ENCODE results near the gene RNASE13. TPM values are rescaled to one million over a fixed set of nuclear protein-coding genes. Genes with fewer than 3 reads are reported as not detected.

The RNASE13 gene
- total RNA-seq, 2 experiments from 2014 or later: not detected

- intact Hi-C loops (cut with micrococcal nuclease; ENCODE audit: unreplicated experiment): no loop called here
- H3K79me2 ChIP-seq (ENCODE audit: insufficient read depth, low read depth, low read length): no peaks in the 10 kb centered on the region
- ChIA-PET CTCF (ENCODE audit: unreplicated experiment) (no interaction called here), POLR2A (interaction anchor here (0.6 kb wide), 1 partner anchor 1169 kb away, joined by 3 read pairs; no protein-coding TSS in a partner anchor)
- no peak overlapping the region for H3K4me3 ChIP-seq (ENCODE audit: low read depth, low read length, poor library complexity, severe bottlenecking)
- TF ChIP-seq EZH2phosphoT487 (IDR thresholded peaks at IDR 0.05; ENCODE audit: borderline replicate concordance, low read depth, low read length) (no peak), CTCF (conservative IDR thresholded peaks at IDR 0.05; ENCODE audit: low read length) (no peak)
- H2AFZ ChIP-seq (ENCODE audit: low read length): no peak overlapping the region
- no peaks in the 10 kb centered on the region for H3K9me2 ChIP-seq (ENCODE audit: insufficient read depth, low read length)
- no TSS peak for BruUV-seq (replicated peaks)
- no peak for DNase-seq (ENCODE audit: low spot score)
- H3K36me3 ChIP-seq (ENCODE audit: insufficient read depth, low read length): no peaks in the 10 kb centered on the region
- no peak overlapping the region for H3K4me2 ChIP-seq (ENCODE audit: low read length)
- no peak overlapping the region for H3K27ac ChIP-seq (ENCODE audit: low read depth, low read length, poor library complexity, severe bottlenecking)
- H3K4me1 ChIP-seq (ENCODE audit: insufficient read depth, low read length, poor library complexity, severe bottlenecking): no peaks in the 10 kb centered on the region
- no peaks in the 10 kb centered on the region for H4K20me1 ChIP-seq (ENCODE audit: insufficient read depth, low read length)
- no peaks in the 10 kb centered on the region for H3K9me3 ChIP-seq (ENCODE audit: low read length)
Measured at GRCh38 chr14:21018286-21018685, 16.3 kb downstream of the RNASE13 start.

DNA sequence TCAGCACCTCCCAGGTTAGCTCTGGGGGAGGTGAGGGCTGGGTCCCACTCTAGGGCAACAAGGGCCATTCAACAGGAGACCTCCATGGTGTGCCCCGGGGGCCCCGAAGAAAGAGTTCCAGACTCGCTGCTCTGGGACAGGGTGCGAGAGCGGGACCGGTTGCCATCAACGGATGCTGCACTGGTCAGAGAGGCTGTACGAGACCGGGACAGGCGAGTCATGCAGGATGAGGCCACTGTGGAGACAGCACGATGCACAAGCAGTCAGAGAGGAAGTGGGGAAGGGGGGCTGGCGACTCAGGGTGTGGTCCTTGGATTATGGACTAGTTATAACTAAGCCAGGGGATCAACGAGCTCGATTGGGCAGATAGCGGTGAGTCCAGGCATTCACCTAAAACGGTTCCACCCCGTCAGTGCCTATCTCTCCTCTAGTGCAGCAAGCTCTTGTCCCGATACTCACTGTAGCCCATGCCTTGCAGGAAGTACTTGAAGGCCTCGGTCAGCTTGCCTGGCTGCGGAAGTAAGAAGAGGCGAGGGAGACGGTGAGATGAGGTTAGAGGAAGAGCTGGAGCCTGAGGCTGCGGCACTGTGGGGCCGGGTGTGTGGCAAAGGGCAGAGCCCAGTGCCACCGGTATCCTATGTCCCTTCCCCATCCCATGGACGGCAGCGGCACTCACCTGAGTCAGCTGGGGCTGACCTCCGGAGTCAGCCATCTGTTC, 16.9 kb downstream of the RNASE13 start:
- ChIA-PET CTCF (ENCODE audit: unreplicated experiment) (no interaction called here), POLR2A (interaction anchor here (0.6 kb wide), 1 partner anchor 1169 kb away, joined by 3 read pairs; no protein-coding TSS in a partner anchor)
- H3K36me3 ChIP-seq (ENCODE audit: insufficient read depth, low read length): no peaks in the 10 kb centered on the region
- H2AFZ ChIP-seq (ENCODE audit: low read length): no peak overlapping the region
- no peak overlapping the region for H3K4me2 ChIP-seq (ENCODE audit: low read length)
- no peaks in the 10 kb centered on the region for H3K9me3 ChIP-seq (ENCODE audit: low read length)
- no peaks in the 10 kb centered on the region for H3K9me2 ChIP-seq (ENCODE audit: insufficient read depth, low read length)
- H3K4me1 ChIP-seq (ENCODE audit: insufficient read depth, low read length, poor library complexity, severe bottlenecking): no peaks in the 10 kb centered on the region
- intact Hi-C loops (cut with micrococcal nuclease; ENCODE audit: unreplicated experiment): no loop called here
- no peak for TF ChIP-seq EZH2phosphoT487 (IDR thresholded peaks at IDR 0.05; ENCODE audit: borderline replicate concordance, low read depth, low read length)
- no peak for TF ChIP-seq CTCF (conservative IDR thresholded peaks at IDR 0.05; ENCODE audit: low read length)
- no peak overlapping the region for H3K27ac ChIP-seq (ENCODE audit: low read depth, low read length, poor library complexity, severe bottlenecking)
- H3K4me3 ChIP-seq (ENCODE audit: low read depth, low read length, poor library complexity, severe bottlenecking): no peak overlapping the region
- H4K20me1 ChIP-seq (ENCODE audit: insufficient read depth, low read length): no peaks in the 10 kb centered on the region
- no peak for DNase-seq (ENCODE audit: low spot score)
- H3K79me2 ChIP-seq (ENCODE audit: insufficient read depth, low read depth, low read length): no peaks in the 10 kb centered on the region
- BruUV-seq (replicated peaks): no TSS peak
